ENCODE data around the gene SLC25A45. TPM values are rescaled to one million over a fixed set of nuclear protein-coding genes. Genes with fewer than 3 reads are reported as not detected.

The SLC25A45 gene
- total RNA-seq, 2 experiments from 2014 or later: 13.2 to 14.3 TPM

DNA sequence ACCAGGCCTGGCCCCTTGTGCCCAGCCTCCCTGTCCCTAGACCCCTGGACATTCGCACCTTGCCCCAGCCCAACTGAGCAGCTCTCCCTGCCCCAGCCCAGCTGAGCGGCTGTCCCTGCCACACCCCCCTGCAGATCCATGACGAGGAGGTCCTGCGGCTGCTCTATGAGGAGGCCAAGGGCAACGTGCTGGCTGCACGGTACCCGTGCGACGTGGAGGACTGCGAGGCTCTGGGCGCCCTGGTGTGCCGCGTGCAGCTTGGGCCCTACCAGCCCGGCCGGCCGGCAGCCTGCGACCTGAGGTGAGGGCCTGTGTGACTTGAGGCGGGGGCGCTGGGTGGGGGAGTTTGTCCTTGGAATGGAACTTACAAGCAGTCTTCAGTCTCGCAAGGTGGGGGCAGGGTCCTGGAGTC is 11.7 kb upstream of the SLC25A45 start:
- DNase-seq (no peak), ATAC-seq (no peak)
- Mint-ChIP-seq H3K9me3 (ENCODE audit: low read depth) (no peaks in the 10 kb centered on the region), H3K27me3 (no peaks in the 10 kb centered on the region), H3K4me3 (no peak overlapping the region), H3K27ac (no peak overlapping the region), H3K36me3 (ENCODE audit: low read depth) (peaks cover 26% of the 10 kb centered on the region), H3K4me1 (peaks cover 22% of the 10 kb centered on the region)
- ChIA-PET CTCF (interaction anchor here (1.3 kb wide), 1 partner anchor 23 kb away, joined by 4 read pairs; no protein-coding TSS in a partner anchor), POLR2A (no interaction called here)
- intact Hi-C loops (cut with DNase I, micrococcal nuclease): no loop called here

DNA sequence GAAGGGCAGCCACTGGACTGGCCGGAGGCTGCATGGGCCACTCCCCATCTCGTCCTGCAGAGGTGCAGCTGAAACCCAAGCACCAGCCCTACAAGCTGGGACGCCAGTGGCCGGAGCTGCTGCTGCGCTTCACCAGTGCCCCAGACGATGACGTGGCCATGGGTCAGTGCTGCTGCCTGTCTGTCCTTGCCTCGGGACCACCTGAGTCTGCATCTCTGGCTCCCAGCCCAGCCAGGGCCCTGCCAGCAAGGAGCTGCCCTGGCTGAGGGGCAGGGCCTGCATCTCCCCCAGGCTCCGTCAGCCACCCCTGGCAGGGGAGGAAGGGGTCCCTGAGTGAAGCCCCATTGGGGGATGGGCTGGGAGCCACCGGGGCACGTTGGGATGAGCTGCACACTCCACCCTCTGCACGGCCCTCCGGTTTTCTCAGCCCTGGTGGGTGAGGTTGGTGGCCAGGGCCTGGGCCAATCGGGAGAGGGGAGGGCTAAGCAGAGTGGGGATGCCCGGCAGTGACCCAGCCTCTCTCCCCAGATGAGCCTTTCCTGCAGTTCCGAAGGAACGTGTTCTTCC is 11.2 kb upstream of the SLC25A45 start:
- Mint-ChIP-seq H3K36me3 (ENCODE audit: low read depth) (peaks cover 28% of the 10 kb centered on the region), H3K27ac (no peak overlapping the region), H3K4me1 (peaks cover 28% of the 10 kb centered on the region), H3K27me3 (no peaks in the 10 kb centered on the region), H3K4me3 (no peak overlapping the region), H3K9me3 (ENCODE audit: low read depth) (no peaks in the 10 kb centered on the region)
- DNase-seq (no peak), ATAC-seq (no peak)
- ChIA-PET POLR2A (interaction anchor here (0.6 kb wide), 1 partner anchor 232 kb away, joined by 3 read pairs; no protein-coding TSS in a partner anchor), CTCF (interaction anchor here (1.3 to 1.8 kb wide), 2 partner anchors 23 kb away, joined by 4 to 5 read pairs; no protein-coding TSS in a partner anchor)
- intact Hi-C loops (cut with DNase I, micrococcal nuclease): no loop called here

DNA sequence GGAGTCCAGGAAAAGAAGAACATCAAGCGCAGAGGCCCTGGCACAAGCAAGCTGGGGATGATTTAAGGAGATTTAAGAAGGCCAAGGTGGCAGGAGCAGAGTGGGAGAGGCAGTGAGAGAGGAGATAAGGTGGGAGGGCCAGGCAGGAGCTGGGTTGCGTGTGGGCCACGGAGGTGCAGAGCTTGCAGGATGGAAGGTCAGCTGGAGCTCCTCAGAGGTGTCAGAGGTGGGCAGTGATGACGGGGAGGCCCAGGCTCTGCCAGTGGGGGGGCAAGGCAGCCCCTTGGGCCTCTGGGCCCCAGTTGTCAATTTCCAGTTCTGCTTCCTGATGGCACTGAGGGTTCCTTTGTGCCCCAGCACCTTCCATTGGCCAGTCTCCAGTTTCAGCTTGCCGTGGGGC is 10.5 kb upstream of the SLC25A45 start:
- peaks cover 26% of the 10 kb centered on the region for H3K36me3 Mint-ChIP-seq (ENCODE audit: low read depth)
- intact Hi-C loops (cut with DNase I, micrococcal nuclease): no loop called here

DNA sequence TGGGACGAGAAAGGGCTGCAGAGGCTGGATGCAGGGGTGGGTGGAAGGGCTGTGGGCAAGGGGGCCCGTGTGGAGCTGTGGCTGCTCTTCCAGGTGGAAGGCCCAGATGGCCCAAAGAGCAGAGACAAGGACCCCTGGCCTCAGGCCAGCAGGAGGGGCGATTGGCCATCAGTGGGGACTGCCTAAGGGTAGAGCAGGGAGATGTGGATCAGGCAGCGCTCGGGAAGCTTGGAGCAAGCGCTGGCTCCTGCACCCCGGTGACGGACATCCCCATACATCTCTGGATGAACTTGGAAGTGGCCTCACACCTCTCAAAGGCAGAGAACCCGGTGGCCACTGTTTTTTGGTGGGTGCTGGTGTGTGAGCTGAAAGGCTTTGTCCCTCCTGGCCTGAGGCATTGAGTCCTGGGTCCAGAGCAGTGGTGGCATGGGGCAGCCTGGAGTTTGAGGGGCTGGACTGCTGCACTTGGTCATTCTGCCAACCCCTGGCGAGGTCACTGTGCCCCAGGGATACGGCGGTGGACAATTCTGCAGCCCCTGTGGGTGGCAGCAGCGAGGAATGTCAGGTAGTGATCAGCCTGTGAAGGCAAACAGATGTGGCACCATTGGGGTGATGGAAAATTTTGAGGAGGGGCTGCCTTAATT is 9.9 kb upstream of the SLC25A45 start:
- intact Hi-C loops (cut with DNase I, micrococcal nuclease): no loop called here
- POLR2A ChIA-PET: interaction anchor here (0.7 kb wide), 1 partner anchor 25 kb away, joined by 5 read pairs; no protein-coding TSS in a partner anchor
- no peak overlapping the region for H3K27ac Mint-ChIP-seq
- H3K27me3 Mint-ChIP-seq: no peaks in the 10 kb centered on the region
- no peaks in the 10 kb centered on the region for H3K9me3 Mint-ChIP-seq (ENCODE audit: low read depth)
- H3K4me3 Mint-ChIP-seq: no peak overlapping the region
- ATAC-seq (no peak), DNase-seq (no peak)
- H3K36me3 Mint-ChIP-seq (ENCODE audit: low read depth): peaks cover 24% of the 10 kb centered on the region
- CTCF ChIA-PET: interaction anchor here (0.6 to 1.8 kb wide), 3 partner anchors 24 to 119 kb away, joined by 3 to 5 read pairs (median 3); no protein-coding TSS in a partner anchor
- peaks cover 37% of the 10 kb centered on the region for H3K4me1 Mint-ChIP-seq

More for the DNA sequence above, 10.5 kb upstream of the SLC25A45 start:
- ATAC-seq (no peak), DNase-seq (no peak)
- peaks cover 35% of the 10 kb centered on the region for H3K4me1 Mint-ChIP-seq
- H3K27me3 Mint-ChIP-seq: no peaks in the 10 kb centered on the region
- H3K4me3 Mint-ChIP-seq: no peak overlapping the region
- CTCF ChIA-PET: interaction anchor here (1.8 kb wide), 1 partner anchor 23 kb away, joined by 5 read pairs; no protein-coding TSS in a partner anchor
- H3K9me3 Mint-ChIP-seq (ENCODE audit: low read depth): no peaks in the 10 kb centered on the region
- H3K27ac Mint-ChIP-seq: no peak overlapping the region
- POLR2A ChIA-PET: interaction anchor here (0.7 kb wide), 1 partner anchor 25 kb away, joined by 5 read pairs; no protein-coding TSS in a partner anchor

DNA sequence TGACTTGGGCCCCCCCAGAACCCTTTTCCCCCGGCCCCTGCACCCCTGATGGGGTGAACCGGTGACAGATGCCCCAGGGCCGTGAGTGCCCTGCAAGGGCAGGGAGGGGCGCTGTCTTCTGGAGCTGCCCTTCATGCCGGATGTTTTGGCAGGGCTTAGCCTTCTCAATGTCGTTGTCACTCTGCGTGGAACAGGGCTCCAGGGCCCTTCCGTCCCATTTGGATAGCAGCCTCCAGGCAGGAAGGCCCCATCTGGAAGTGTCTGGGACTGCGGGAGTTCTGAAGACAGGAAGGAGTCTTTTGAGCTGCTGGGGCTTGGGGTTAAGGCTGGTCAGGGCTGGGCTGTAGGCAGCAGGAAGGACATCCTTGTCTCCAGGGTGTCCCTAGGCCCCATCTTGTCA is 8.6 kb upstream of the SLC25A45 start:
- CTCF ChIA-PET: no interaction called here
- intact Hi-C loops (cut with DNase I, micrococcal nuclease): no loop called here
- POLR2A ChIA-PET: no interaction called here
- H3K4me1 Mint-ChIP-seq: peaks cover 41% of the 10 kb centered on the region
- H3K9me3 Mint-ChIP-seq (ENCODE audit: low read depth): no peaks in the 10 kb centered on the region
- H3K4me3 Mint-ChIP-seq: no peak overlapping the region
- peaks cover 19% of the 10 kb centered on the region for H3K36me3 Mint-ChIP-seq (ENCODE audit: low read depth)
- no peak overlapping the region for H3K27ac Mint-ChIP-seq
- no peaks in the 10 kb centered on the region for H3K27me3 Mint-ChIP-seq
- DNase-seq: no peak
- no peak for ATAC-seq

DNA sequence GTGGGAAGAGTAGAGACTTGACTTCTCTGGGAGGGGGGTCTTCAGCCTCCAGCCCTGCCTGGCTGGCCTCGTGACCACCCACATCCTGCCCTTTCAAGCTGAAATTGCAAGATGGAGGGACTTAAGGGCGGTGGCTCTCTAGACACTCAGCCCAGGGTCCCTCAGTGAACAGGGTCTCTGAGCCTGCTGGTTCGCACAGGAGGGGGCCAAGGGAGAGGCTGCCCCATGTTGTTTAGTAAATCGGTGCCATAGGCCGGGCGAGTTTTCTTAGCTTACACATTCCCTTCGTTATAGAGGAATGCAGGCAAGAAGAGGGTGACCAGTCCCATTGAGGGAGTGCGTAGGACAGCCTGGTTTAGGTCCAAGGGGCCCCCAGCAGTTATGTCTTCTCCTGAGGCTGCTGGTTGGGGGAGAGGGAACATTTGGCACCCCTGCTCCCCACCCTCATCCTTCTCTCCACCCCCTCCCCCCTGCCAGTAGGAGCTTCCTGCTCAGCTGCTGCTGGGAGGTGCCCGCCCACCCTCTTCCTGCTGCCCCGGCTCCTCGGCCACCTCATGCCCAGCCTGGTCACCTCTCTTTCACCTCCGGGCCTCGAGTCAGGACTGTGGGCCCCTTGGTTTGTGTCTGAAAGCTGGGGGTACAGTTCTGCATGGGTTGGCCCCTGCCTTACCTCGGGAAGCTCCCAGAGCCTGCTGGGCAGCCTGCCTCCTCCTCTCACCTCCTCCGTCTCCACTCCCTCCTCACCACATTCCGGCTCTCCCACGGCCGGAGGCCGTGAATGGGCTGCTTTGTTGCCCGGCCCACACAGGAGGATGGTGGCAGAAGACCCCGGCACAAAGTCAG is 7.9 kb upstream of the SLC25A45 start:
- H3K27me3 Mint-ChIP-seq: no peaks in the 10 kb centered on the region
- DNase-seq: no peak
- CTCF ChIA-PET: interaction anchor here (4.0 kb wide), 1 partner anchor 26 kb away, joined by 27 read pairs; no protein-coding TSS in a partner anchor
- intact Hi-C loops (cut with DNase I, micrococcal nuclease): no loop called here
- peak overlapping the region; percentile 25 for H3K27ac Mint-ChIP-seq
- H3K9me3 Mint-ChIP-seq (ENCODE audit: low read depth): no peaks in the 10 kb centered on the region
- POLR2A ChIA-PET: no interaction called here
- ATAC-seq: no peak
- H3K4me3 Mint-ChIP-seq: no peak overlapping the region
- peaks cover 19% of the 10 kb centered on the region for H3K36me3 Mint-ChIP-seq (ENCODE audit: low read depth)
- peaks cover 48% of the 10 kb centered on the region for H3K4me1 Mint-ChIP-seq

DNA sequence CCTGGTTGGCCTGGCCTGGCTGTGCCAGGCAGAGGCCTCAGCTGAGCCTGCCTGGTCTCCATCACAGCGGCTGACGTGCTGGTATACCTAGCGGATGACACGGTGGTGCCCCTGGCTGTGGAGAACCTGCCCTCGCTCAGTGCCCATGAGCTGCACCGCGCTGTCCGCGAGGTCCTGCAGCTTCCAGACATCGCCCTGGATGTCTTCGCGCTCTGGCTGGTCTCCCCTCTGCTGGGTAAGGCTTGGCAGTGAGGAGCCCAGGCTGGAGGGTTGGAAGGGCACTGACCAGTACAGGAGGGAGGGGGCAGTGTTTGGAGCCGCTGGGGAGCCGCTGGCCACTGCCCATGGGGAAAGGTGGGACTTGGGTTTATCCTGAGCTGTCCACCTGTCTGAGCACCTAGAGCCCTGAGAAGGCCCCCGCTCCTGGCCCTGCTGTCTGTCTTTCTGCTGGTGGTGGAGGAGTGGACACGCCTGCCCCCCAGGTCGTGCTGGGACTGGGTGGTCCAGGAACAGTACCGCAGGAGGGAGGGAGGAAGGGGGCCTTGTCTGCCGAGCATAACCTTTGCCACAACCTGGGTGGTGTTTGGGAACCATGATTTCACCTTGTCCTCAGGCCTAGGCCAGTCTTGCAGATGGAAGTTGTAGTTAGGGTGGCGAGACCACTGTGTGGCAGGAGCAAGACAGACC is 7.0 kb upstream of the SLC25A45 start:
- intact Hi-C loops (cut with DNase I, micrococcal nuclease): no loop called here
- CTCF ChIA-PET: interaction anchor here (0.6 to 4.0 kb wide), 2 partner anchors 27 to 543 kb away, joined by 3 to 27 read pairs; no protein-coding TSS in a partner anchor
- POLR2A ChIA-PET: interaction anchor here (1.3 kb wide), 1 partner anchor 26 kb away, joined by 3 read pairs; no protein-coding TSS in a partner anchor
- Mint-ChIP-seq H3K27ac (peak overlapping the region; percentile 25), H3K36me3 (ENCODE audit: low read depth) (peaks cover 19% of the 10 kb centered on the region), H3K4me3 (no peak overlapping the region), H3K4me1 (peaks cover 57% of the 10 kb centered on the region), H3K9me3 (ENCODE audit: low read depth) (no peaks in the 10 kb centered on the region), H3K27me3 (no peaks in the 10 kb centered on the region)
- DNase-seq (no peak), ATAC-seq (no peak)

DNA sequence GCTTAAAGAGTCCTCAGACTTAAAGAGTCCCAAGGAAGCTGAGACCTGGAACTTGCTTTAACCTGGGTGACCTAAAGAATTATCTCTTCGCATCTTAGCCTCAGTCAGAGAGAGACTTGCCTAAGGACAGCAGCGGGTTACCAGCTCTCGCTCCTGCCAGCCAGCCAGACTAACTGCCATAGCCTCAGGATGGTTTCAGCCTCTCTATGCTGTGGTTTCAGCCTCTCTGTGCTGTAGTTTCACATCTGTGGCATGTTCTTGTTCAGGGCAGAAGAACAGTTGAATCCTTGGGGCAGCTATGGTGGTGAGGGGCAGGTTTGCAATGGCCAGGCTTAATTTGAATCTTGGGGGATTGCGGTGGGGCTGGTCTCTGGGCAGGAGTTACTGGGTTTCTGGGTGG is 6.3 kb upstream of the SLC25A45 start:
- CTCF ChIA-PET: interaction anchor here (1.0 to 4.0 kb wide), 4 partner anchors 27 to 122 kb away, joined by 3 to 27 read pairs (median 3); no protein-coding TSS in a partner anchor
- DNase-seq: no peak
- intact Hi-C loops (cut with DNase I, micrococcal nuclease): no loop called here
- Mint-ChIP-seq H3K4me1 (peaks cover 64% of the 10 kb centered on the region), H3K9me3 (ENCODE audit: low read depth) (no peaks in the 10 kb centered on the region), H3K27me3 (no peaks in the 10 kb centered on the region), H3K36me3 (ENCODE audit: low read depth) (peaks cover 19% of the 10 kb centered on the region), H3K27ac (peak overlapping the region; percentile 2), H3K4me3 (peak overlapping the region; percentile 90)
- ATAC-seq: no peak
- POLR2A ChIA-PET: interaction anchor here (0.6 to 1.3 kb wide), 2 partner anchors 27 to 119 kb away, joined by 3 read pairs; no protein-coding TSS in a partner anchor

DNA sequence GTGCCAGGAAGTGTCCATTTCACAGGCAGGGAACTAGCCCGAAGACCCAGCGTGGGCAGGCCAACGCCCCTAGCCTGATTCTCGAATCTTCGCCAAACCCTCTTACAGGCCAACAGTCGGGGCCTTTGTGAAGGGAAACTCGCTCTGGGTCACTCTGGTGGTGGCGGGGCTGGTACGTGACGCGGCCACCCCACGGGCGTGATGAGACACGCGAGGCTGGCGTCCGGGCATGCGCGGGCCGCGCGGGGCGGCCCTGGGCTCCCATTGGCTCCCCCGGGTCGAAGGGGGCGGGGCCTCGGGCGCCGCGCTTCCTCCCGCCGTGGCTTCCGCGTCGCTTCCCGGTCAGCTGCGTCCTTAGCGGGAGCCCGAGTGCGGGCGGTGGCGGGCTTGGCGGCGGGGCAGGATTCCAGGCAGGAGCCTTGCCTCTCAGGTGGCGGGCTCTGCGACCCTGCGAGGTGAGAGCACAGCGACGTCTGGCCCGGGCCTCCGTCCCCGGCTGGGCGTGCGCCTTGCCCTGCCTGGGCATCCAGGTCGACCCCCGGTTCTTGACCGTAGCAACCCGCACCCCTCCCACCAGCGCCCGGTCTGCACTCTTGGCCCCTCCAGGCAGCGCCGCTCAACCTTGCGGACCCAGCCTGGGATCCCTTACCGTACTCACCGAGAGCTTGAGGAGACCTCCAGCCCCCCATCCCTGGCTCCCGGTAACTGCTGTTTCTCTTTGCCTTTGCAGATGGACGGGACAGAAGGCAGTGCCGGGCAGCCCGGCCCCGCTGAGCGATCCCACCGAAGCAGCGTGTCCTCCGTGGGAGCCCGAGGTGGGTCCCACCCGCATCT is 4.1 kb upstream of the SLC25A45 start, which contains the start of gene FRMD8:
Gene FRMD8, plus strand, starts transcription at position 331 of the 834 bp plus-strand sequence. Its CDS starts 400 bp downstream, at position 731.
- Mint-ChIP-seq H3K9me3 (ENCODE audit: low read depth) (no peaks in the 10 kb centered on the region), H3K27me3 (no peaks in the 10 kb centered on the region), H3K36me3 (ENCODE audit: low read depth) (peaks cover 15% of the 10 kb centered on the region), H3K27ac (peak within 1 kb of the TSS; percentile 97), H3K4me3 (peak within 1 kb of the TSS; percentile 90), H3K4me1 (peaks cover 69% of the 10 kb centered on the region)
- ATAC-seq (peak; percentile 19), DNase-seq (peak; percentile 90)
- ChIA-PET CTCF (interaction anchor here (0.6 to 4.0 kb wide), 8 partner anchors 30 to 485 kb away, joined by 3 to 27 read pairs (median 4); partner anchors contain the start of gene DPF2), POLR2A (interaction anchor here (0.6 to 1.8 kb wide), 7 partner anchors 30 to 150 kb away, joined by 3 to 13 read pairs (median 4); partner anchors contain the start of gene MALAT1)
- intact Hi-C loops (cut with DNase I, micrococcal nuclease): loop anchor here in 1 of 2 experiments (1.0 kb wide), 2 partner anchors 32 to 154 kb away; partner anchors contain the start of gene TIGD3

Data from activated CD4-positive, alpha-beta T cell treated with anti-CD3 and anti-CD28 coated beads for 36 hours (primary cell).